Non-pigmented ciliary epithelial cell (primary cell): Measurements from ENCODE around the gene EML6.
"Not testable (repeated sequence)": the region's sequence is repeated elsewhere in the genome, so short reads cannot be mapped to it uniquely, and the experiment has no call there.

Experiments used
- DNase-seq: peaks from one replicate; pipeline ENCODE4 v3.0.0-alpha.2; 2010; ENCODE audit warnings: low read depth

Gene EML6

DNA sequence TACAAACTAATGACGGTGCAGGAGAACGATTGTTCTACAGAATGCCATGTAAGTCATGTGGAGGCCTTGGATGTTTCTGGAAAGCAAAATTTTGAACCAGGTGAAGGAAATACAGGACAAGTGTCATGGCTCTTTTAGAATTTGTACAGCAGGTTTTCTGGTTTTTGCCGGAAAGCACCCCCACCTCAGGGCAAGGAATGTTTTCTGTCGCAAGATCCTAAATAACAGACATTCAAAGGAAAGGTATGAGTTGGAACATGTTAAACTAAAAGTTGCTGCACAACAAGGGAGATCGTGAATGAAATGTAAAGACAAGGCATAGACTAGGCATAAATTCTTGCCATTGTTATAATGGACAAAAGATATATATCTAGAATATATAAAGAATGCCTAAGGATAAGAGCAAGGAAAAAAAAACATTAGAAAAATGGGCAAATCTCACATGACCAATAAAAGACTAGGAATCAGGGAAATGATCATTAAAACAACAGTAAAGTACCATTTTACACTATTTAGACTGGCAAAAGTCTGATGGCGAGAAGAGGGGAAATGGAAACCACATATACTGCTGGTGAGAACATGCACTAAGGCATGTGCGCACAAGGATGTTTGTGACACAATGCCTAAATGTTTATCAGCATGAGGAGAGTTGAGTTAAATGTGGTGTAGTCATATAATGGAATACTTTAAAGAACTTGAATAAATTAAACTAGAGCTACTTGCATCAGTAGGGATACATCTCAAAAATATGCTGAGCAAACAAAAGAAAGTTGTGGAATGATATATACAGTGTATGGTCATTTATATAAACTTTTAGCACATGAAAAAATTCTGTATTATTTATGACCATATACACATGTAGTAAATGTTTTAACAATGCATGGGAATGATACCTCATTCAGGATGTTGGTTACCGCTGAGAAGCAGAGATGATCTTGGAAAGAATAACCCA lies 127.0 kb downstream of the EML6 start:
- DNase-seq = no peak

- DNase-seq = no peak
Measured at GRCh38 chr2:54853616-54854310, 130.3 kb downstream of the EML6 start.

GRCh38 chr2:54855434-54855833 lies 132.0 kb downstream of the EML6 start:
- no peak for DNase-seq

- DNase-seq = no peak
Measured at GRCh38 chr2:54858021-54858681, 134.7 kb downstream of the EML6 start.

DNA sequence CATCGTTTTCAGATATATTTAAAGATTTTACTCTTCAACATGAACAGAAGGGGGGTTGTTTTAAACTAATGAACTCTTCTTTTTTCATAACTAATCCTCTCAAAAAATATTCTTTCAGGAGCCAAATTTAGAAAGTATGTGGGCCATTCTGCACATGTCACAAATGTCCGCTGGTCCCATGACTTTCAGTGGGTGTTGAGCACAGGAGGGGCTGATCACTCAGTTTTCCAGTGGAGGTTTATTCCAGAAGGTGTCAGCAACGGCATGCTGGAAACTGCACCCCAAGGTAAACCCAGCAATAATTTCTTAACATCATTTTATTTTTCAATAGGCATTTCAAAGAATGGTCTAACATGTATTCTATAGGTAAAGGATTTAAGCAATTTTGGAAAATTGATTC lies 136.0 kb downstream of the EML6 start:
- DNase-seq = no peak

DNA sequence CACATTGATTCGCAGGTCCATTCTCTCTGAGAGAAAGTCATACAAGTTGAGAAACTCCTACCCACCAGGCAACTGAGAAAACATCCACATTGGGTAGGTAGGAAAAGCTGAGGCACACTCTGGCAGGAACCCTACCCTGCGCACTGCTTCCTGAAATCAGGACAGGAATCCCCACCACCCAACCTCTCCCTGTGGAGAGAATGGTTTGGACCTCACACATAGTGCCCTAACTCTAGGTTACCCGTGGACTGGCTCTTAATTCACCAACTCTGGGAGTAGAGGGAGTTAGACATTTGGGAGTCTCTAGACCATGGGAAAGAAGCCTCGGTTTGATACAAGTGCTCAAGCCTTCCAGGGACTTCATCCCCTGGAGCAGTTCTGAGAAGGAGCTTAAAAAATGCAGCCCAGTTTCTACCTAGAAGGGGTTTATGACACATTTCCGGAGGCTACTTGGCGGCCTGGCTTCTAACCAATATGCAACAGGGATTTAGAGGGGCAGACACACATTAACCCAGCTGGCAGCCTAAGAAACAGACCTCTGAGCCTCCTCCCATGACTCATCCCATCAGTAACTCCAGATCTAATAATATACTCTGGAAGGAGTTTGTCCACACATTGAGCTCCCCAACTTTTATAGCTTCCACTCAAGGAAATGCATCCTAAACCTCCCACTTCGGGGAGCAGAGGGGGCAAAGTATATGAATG lies 136.7 kb downstream of the EML6 start:
- DNase-seq = peak; percentile 56

GRCh38 chr2:54862229-54862628 lies 138.8 kb downstream of the EML6 start:
- no peak for DNase-seq

- no peak for DNase-seq
Measured at GRCh38 chr2:54862742-54863141, 139.3 kb downstream of the EML6 start.

- DNase-seq = no peak
Measured at GRCh38 chr2:54863660-54864059, 140.2 kb downstream of the EML6 start.

DNA sequence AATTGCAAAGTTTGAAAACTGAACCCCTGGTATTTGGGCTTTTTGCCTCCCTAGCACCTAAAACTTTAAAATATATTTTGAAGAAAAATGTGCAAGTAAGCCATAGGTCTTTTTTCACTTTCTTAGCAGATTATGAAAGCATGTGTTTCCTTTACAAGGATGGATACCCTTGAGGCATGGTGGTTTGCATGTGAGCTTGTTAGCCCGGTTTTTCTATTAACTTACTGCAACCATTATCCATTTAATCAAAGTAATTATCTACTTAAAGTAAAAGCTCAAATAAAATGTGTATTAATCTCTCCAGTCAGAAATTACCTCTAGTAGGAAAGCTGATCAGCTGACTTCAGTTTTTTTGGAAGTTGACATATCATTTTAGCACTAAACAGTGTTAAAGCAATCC lies 140.6 kb downstream of the EML6 start:
- DNase-seq = no peak

- no peak for DNase-seq
Measured at GRCh38 chr2:54864727-54865126, 141.3 kb downstream of the EML6 start.

- no peak for DNase-seq
Measured at GRCh38 chr2:54866179-54866578, 142.7 kb downstream of the EML6 start.

DNA sequence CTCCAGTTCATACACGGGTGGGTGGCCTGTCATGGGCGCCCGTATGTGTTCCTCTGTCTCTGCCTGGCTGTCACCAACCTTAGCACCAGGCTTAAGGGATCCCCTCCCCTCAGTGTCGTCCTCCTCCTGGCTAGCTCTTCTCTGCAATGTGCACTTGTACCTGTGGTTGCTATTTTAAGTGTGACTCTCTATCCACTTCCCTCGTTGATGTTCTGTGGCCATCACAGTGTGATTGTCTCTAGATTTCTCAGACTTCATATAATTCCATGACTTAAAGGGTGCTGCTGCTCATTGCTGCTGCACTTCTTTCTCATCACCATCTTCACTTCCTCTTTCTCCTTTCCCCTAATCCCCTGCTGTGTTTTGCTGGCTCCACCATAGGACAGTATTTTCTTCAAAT lies 143.4 kb downstream of the EML6 start:
- DNase-seq = no peak

DNA sequence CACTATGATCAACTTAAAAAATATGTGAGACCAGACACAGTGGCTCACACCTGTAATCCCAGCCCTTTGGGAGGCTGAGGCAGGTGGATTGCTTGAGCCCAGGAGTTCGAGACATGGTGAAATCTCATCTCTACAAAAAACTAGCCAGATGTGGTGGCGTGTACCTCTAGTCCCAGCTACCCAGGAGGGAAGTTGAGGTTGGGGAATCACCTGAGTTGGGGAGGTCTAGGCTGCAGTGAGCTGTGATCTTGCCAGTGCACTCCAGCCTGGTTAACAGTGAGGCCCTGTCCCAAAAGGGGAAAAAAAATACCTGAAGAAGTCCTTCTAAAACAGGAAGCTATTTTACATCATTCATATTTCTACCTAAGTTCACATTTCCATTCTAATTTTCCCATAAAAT lies 144.0 kb downstream of the EML6 start:
- DNase-seq = no peak

DNA sequence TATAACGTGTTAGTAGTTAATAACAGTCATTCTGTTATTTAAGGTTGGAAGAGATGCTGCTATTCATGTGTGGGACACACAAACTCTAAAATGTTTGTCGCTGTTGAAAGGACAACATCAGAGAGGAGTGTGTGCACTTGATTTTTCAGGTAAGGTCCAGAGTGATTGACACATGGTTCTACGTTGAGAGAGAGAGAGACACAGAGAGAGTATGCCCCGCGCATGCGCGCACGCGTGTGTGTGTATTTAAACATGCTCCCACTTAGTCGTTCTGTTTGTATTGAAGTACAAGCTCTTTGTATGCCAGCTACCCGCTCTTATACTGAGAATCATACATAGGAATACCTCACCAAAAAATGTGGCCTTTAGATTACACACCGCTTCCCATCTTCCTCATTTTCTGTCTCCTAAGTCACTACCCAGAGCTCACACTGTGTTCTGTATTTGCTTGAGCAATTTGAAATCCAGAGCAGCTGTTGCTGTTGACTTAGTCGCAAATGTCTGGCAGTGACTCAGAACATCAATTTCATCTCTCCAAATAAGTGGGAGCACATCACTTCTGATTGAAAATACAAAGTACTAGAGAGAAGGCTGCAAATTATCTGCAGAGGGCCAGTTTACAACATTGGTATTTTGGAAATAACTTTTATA lies 148.1 kb downstream of the EML6 start:
- DNase-seq = no peak

DNA sequence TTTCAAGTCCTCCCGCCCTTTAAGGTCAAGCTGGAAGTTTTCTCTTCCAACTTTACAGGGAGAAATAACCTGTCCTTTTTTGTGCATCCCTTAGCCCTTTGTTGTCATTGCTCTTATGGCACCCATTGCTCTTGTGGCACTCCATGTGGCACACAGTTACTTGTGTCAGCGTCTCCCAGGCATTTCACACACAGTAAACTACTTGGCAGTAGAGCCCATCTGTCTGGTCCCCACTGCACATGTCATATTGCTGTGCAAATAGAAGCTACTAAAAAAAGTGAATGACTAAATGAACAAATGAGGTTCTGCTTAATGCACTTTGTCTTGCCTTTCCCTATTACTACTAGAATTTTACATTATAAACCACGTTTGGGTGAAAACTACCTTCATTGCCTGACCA lies 149.3 kb downstream of the EML6 start:
- DNase-seq = no peak

DNA sequence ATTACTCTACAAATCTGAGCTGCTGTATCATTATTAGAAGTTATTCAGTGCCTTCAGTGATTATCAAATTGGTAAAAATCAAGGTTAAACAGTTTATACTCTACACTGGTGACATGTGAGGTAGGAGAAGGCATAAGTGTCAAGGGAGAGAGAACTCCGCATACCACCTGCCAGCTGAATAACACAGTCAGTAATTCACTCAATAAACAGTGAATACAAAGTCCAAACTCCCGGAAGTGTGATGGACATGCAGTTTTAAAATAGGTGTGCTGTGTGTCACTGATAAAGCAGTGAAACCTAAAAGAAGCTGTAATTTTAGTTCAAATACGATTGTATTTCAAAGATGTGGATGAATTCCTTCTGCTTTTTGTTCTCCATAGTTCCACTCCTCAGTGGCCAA lies 149.8 kb downstream of the EML6 start:
- not testable (repeated sequence) for DNase-seq

- DNase-seq = no peak
Measured at GRCh38 chr2:54876764-54877163, 153.3 kb downstream of the EML6 start.

DNA sequence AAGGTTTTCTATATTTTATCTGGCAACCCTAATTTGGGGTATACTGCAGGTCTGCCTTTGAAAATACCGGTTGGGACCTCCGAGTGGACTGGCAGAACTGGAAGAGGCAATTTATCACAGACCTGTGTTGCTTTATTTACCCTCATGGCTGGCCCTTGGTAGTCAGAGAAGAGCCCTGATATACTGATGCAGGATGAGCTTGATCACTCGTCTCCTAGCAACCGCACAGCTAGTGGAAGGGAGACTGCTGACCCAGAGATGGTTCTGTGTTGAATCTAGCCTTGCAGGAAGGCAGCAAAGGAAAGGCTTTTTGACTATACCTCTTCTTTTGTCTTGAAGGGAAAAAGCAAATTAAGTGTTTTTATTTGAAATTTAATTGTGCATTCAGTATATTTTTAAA lies 154.7 kb downstream of the EML6 start:
- DNase-seq = no peak

DNA sequence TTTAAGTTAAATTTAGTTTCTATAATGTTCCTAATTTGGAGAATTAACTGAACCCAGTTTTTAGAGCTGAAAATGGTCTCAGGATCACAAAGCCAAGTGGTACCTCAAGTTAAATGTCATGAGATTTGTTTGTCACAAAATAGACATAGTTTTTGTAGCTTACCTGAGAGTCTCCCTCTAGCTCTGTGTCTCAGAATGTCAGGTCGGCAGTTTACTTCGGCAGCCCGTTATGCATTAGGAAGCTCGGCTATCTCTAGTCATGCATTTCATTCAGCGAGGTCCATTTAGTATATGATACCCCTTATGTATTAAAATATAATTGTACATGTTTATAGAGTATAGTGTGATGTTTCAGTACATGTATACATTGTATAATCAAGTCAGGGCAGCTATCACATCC lies 155.6 kb downstream of the EML6 start:
- no peak for DNase-seq

DNA sequence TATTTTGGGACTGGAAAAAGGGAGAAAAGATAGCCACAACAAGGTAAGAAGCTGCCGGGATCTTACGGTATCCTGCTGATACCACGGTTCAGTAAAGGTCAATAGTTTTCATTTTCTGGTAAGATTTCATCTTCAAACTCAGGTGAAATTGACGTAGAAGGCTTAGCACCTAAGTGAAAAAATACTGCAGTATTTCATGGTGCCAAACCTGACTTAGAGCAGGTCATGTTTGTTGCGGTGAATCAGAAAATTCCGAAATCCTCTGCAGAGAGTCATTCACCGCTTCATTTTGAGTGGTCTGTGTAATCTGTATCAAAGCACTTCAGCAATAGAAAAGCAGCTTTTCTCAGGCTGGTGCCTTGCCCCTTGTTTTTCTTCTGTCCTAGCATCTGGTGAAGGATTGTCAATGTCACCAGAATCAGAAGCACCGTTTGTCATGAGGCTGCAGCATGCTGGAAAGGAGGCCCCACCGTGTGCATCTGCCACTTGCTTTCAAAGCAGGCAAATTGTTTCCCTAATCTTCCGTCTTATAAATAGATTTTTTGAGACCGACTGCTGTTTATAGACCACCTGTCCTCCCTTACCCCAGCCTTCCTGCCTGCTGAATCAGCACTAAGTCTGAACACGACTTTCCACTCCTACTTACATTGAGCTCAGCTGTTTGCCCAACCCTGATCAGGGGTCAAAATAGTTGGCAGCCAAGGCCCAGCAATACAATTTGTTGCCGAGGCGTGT lies 156.3 kb downstream of the EML6 start:
- no peak for DNase-seq
